Stimulated activated CD8-positive, alpha-beta memory T cell treated with anti-CD3 and anti-CD28 coated beads, Interleukin-12 subunit alpha, Interleukin-12 subunit beta, amount 100 ng/mL, for 1 hour (primary cell): Measurements from ENCODE around the gene ILDR2.

Experiments
- DNase-seq: peaks from one replicate; pipeline ENCODE4 v3.0.0-alpha.2; 2020; ENCODE audit warnings: low read depth

The ILDR2 gene

GRCh38 chr1:166924823-166925541, 50.4 kb downstream of the ILDR2 start:
- no peak for DNase-seq

GRCh38 chr1:166920561-166921475, 54.5 kb downstream of the ILDR2 start:
- no peak for DNase-seq

- DNase-seq = no peak
Measured at GRCh38 chr1:166918956-166919316, 56.4 kb downstream of the ILDR2 start.

GRCh38 chr1:166918088-166918955, 57.0 kb downstream of the ILDR2 start:
- DNase-seq = no peak

- no peak for DNase-seq
Measured at GRCh38 chr1:166915941-166916340, 59.4 kb downstream of the ILDR2 start.

- no peak for DNase-seq
Measured at GRCh38 chr1:166915042-166915441, 60.3 kb downstream of the ILDR2 start.

GRCh38 chr1:166914111-166914510, 61.2 kb downstream of the ILDR2 start:
- DNase-seq = no peak

GRCh38 chr1:166911624-166912023, 63.7 kb downstream of the ILDR2 start:
- no peak for DNase-seq

GRCh38 chr1:166910396-166910994, 64.8 kb downstream of the ILDR2 start:
- peak; percentile 61 for DNase-seq

GRCh38 chr1:166908942-166909341, 66.4 kb downstream of the ILDR2 start:
- no peak for DNase-seq

- no peak for DNase-seq
Measured at GRCh38 chr1:166907763-166908162, 67.6 kb downstream of the ILDR2 start.

- no peak for DNase-seq
Measured at GRCh38 chr1:166907051-166907450, 68.3 kb downstream of the ILDR2 start.

- DNase-seq = no peak
Measured at GRCh38 chr1:166906647-166907046, 68.7 kb downstream of the ILDR2 start.

GRCh38 chr1:166905900-166906299, 69.4 kb downstream of the ILDR2 start:
- DNase-seq = no peak

- DNase-seq = no peak
Measured at GRCh38 chr1:166905136-166905535, 70.2 kb downstream of the ILDR2 start.

GRCh38 chr1:166903232-166903631, 72.1 kb downstream of the ILDR2 start:
- DNase-seq = no peak

GRCh38 chr1:166902279-166902678, 73.1 kb downstream of the ILDR2 start:
- DNase-seq = no peak

- no peak for DNase-seq
Measured at GRCh38 chr1:166900987-166901386, 74.4 kb downstream of the ILDR2 start.

- no peak for DNase-seq
Measured at GRCh38 chr1:166899769-166900168, 75.6 kb downstream of the ILDR2 start.

- no peak for DNase-seq
Measured at GRCh38 chr1:166895766-166896165, 79.6 kb downstream of the ILDR2 start.

GRCh38 chr1:166889776-166890175, 85.6 kb downstream of the ILDR2 start:
- DNase-seq = no peak
